Erythroblast (primary cell): ENCODE measurements around the gene CD300LD.

Experiments
- GATA1 ChIP-seq: IDR thresholded peaks from 2 replicates; pipeline ENCODE4 v1.6.1; 2011; ENCODE audit warnings: low read depth, mild to moderate bottlenecking, control low read depth, low read length, moderate library complexity
- POLR2A ChIP-seq: IDR thresholded peaks from 2 replicates; pipeline ENCODE4 v1.6.1; 2011; ENCODE audit warnings: mild to moderate bottlenecking, low read length

DNA sequence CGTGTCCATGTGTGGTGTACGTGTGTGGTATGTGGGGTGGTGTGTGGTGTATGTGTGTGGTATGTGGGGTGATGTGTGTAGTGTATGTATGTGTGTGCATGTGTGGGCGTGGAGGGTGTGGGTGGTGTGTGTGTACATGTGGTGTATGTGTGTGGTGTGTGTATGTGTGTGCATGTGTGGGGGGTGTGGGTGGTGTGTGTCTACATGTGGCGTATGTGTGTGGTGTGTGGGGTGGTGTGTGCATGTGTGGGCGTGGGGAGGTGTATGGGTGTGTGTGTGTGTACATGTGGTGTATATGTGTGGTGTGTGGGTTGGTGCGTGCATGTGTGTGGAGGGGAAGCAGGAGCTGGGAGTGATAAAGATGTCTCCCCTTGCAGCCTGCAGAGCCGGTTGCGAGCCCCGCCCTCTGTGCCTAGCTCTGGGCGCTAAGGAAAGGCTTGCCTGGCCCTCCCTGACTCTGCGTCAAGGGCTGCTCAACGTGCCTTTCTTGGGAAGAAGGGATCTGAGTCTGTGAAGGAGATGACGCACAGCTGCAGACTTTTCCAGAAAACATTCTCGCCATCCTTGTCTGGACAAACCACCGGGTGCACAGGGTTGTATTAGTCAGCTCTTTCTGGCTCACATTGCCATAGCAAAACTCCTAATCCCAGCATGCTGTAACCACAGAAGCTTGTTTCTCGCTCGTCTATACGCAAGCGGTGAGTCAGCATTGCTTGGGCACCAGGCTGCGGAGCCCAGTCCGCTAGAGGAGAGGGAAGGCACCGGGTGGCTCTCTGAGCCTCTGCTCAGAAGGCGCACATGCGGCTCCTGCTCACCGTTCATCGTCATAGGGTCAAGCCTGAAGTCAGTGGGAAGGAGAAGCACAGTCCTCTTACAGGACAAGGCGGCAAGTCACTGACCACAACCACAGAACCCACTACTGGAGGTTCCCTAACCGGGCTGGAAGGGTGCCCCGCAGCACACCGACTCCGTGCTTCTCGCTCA, 22.8 kb downstream of the CD300LD start:
- TF ChIP-seq POLR2A: no peak
- no peak for TF ChIP-seq GATA1
